ENCODE data around the gene SLC25A36. TPM values are rescaled to one million over a fixed set of nuclear protein-coding genes. Genes with fewer than 3 reads are reported as not detected.
"Not testable (repeated sequence)": the region's sequence is repeated elsewhere in the genome, so short reads cannot be mapped to it uniquely, and the experiment has no call there.

The SLC25A36 gene
- total and polyA plus RNA-seq, 8 donors = 13.1 to 275 (median 64.2) TPM

- WGBS, 5 donors = 56 to 70% (median 68%) methylated on average over 1 of the region's 1 CpG
- peaks cover 37 to 99% (median 68%) of the 10 kb centered on the region in 4 donors for H3K4me1 ChIP-seq
- no peak overlapping the region for H3K4me3 ChIP-seq
- no peaks in the 10 kb centered on the region for H3K36me3 ChIP-seq
- intact Hi-C loops (cut with DNase I; ENCODE audit: low total_unique reads) = no loop called here
- TF ChIP-seq EP300 (IDR thresholded peaks at IDR 0.05) = no peak
- H3K27ac ChIP-seq = no peak overlapping the region
- H3K27me3 ChIP-seq = no peaks in the 10 kb centered on the region
- no peaks in the 10 kb centered on the region for H3K9me3 ChIP-seq
- DNase-seq = no peak
Measured at GRCh38 chr3:140950144-140950543, 8.5 kb downstream of the SLC25A36 start.

GRCh38 chr3:140950863-140951262 is 9.2 kb downstream of the SLC25A36 start:
- no peaks in the 10 kb centered on the region for H3K36me3 ChIP-seq
- no peak for DNase-seq
- 42 to 58% (median 48%) methylated on average over 2 of the region's 2 CpGs for WGBS, 5 donors
- H3K4me1 ChIP-seq = peaks cover 42 to 99% (median 71%) of the 10 kb centered on the region in 4 donors
- no peak overlapping the region for H3K4me3 ChIP-seq
- intact Hi-C loops (cut with DNase I; ENCODE audit: low total_unique reads) = no loop called here
- H3K27ac ChIP-seq = no peak overlapping the region
- H3K27me3 ChIP-seq = no peaks in the 10 kb centered on the region
- no peaks in the 10 kb centered on the region for H3K9me3 ChIP-seq
- no peak for TF ChIP-seq POLR2AphosphoS5 (IDR thresholded peaks at IDR 0.05)
- TF ChIP-seq POLR2A (IDR thresholded peaks at IDR 0.05) = no peak
- TF ChIP-seq EP300 (IDR thresholded peaks at IDR 0.05) = no peak
- TF ChIP-seq CTCF (IDR thresholded peaks at IDR 0.05) = no peak

- intact Hi-C loops (cut with DNase I; ENCODE audit: low total_unique reads); DNase-seq; H3K27me3 ChIP-seq; H3K36me3 ChIP-seq; H3K9me3 ChIP-seq; H3K4me3 ChIP-seq: not testable (repeated sequence)
- whole genome bisulfite sequencing, 5 donors = 47 to 79% (median 59%) methylated on average over 5 of the region's 5 CpGs
- Histone ChIP-seq H3K4me1 (peaks cover 41 to 99% (median 75%) of the 10 kb centered on the region in 4 donors), H3K27ac (peak overlapping the region in 3 of 5 donors; percentile 12 to 60 (median 15))
Measured at GRCh38 chr3:140951750-140952149, 10.1 kb downstream of the SLC25A36 start.

GRCh38 chr3:140953028-140953960 is 11.7 kb downstream of the SLC25A36 start:
- no peak for TF ChIP-seq POLR2AphosphoS5 (IDR thresholded peaks at IDR 0.05)
- Histone ChIP-seq H3K36me3 (peaks cover 0 to 7% (median 0%) of the 10 kb centered on the region in 4 donors), H3K4me3 (no peak overlapping the region), H3K27me3 (no peaks in the 10 kb centered on the region), H3K27ac (peak overlapping the region in 1 of 5 donors; percentile 18), H3K4me1 (peaks cover 36 to 98% (median 73%) of the 10 kb centered on the region in 4 donors), H3K9me3 (no peaks in the 10 kb centered on the region)
- intact Hi-C loops (cut with DNase I; ENCODE audit: low total_unique reads) = no loop called here
- 69 to 82% (median 74%) methylated on average over 5 of the region's 5 CpGs for WGBS, 5 donors
- no peak for DNase-seq

GRCh38 chr3:140954576-140954975 is 12.9 kb downstream of the SLC25A36 start:
- Histone ChIP-seq H3K4me1 (peaks cover 27 to 85% (median 64%) of the 10 kb centered on the region in 4 donors), H3K4me3 (no peak overlapping the region), H3K27me3 (no peaks in the 10 kb centered on the region), H3K27ac (peak overlapping the region in 2 of 5 donors; percentile 26 to 46), H3K9me3 (no peaks in the 10 kb centered on the region), H3K36me3 (peaks cover 0 to 15% (median 3%) of the 10 kb centered on the region in 4 donors)
- no peak for DNase-seq
- 28 to 59% (median 43%) methylated on average over 2 of the region's 2 CpGs for WGBS, 5 donors
- intact Hi-C loops (cut with DNase I; ENCODE audit: low total_unique reads) = no loop called here
- no peak for TF ChIP-seq EP300 (IDR thresholded peaks at IDR 0.05)
- TF ChIP-seq POLR2AphosphoS5 (IDR thresholded peaks at IDR 0.05) = no peak
- no peak for TF ChIP-seq CTCF (IDR thresholded peaks at IDR 0.05)
- TF ChIP-seq POLR2A (IDR thresholded peaks at IDR 0.05) = no peak

GRCh38 chr3:140955645-140956044 is 14.0 kb downstream of the SLC25A36 start:
- Histone ChIP-seq H3K27ac (peak overlapping the region in 2 of 5 donors; percentile 2 to 46), H3K27me3 (no peaks in the 10 kb centered on the region), H3K9me3 (no peaks in the 10 kb centered on the region), H3K4me3 (no peak overlapping the region), H3K36me3 (peaks cover 0 to 23% (median 11%) of the 10 kb centered on the region in 4 donors), H3K4me1 (peaks cover 19 to 75% (median 56%) of the 10 kb centered on the region in 4 donors)
- intact Hi-C loops (cut with DNase I; ENCODE audit: low total_unique reads) = no loop called here
- WGBS, 5 donors = 69 to 75% (median 72%) methylated on average over 3 of the region's 3 CpGs
- no peak for DNase-seq
- TF ChIP-seq POLR2AphosphoS5 (IDR thresholded peaks at IDR 0.05) (no peak), EP300 (IDR thresholded peaks at IDR 0.05) (no peak), CTCF (IDR thresholded peaks at IDR 0.05) (no peak), POLR2A (IDR thresholded peaks at IDR 0.05) (no peak)
